OCI-LY1 (cell line): ENCODE measurements around the gene SLC1A3.

Source experiments
- H2AFZ ChIP-seq: fragments of 200-600 bp; sonication (generic), shearing (Covaris generic); 2 replicates; pipeline ENCODE4 v1.6.0; 2014; ENCODE audit warnings: antibody characterized with exemption, mild to moderate bottlenecking, low read length
- H3F3A ChIP-seq: fragments of 200-600 bp; sonication (generic), shearing (Covaris generic); 2 replicates; pipeline ENCODE4 v1.6.0; 2014; ENCODE audit warnings: mild to moderate bottlenecking, antibody characterized with exemption, low read length, moderate library complexity; ENCODE audit not compliant: insufficient read depth
- H3K27ac ChIP-seq: fragments of 200-600 bp; sonication (generic); 2 replicates; pipeline ENCODE4 v1.5.1; 2014; ENCODE audit warnings: low read length, mixed run types, mild to moderate bottlenecking, low read depth; ENCODE audit not compliant: poor library complexity, severe bottlenecking
- H3K27me3 ChIP-seq: fragments of 200-600 bp; sonication (generic); 2 replicates; pipeline ENCODE4 v1.6.0; 2014; ENCODE audit warnings: antibody characterized with exemption, mild to moderate bottlenecking, low read length, moderate library complexity; ENCODE audit not compliant: insufficient read depth
- H3K36me3 ChIP-seq: fragments of 200-600 bp; sonication (generic); 2 replicates; pipeline ENCODE4 v1.6.1; 2014; ENCODE audit warnings: mild to moderate bottlenecking, antibody characterized with exemption, low read length, moderate library complexity, mixed read lengths; ENCODE audit not compliant: insufficient read depth
- H3K4me1 ChIP-seq: fragments of 200-600 bp; sonication (generic); 2 replicates; pipeline ENCODE4 v1.5.1; 2014; ENCODE audit warnings: mild to moderate bottlenecking, low read length, moderate library complexity; ENCODE audit not compliant: insufficient read depth, severe bottlenecking
- H3K4me2 ChIP-seq: fragments of 200-600 bp; sonication (generic), shearing (Covaris generic); 2 replicates; pipeline ENCODE4 v1.6.1; 2014; ENCODE audit warnings: low read length
- H3K4me3 ChIP-seq: fragments of 200-600 bp; sonication (generic); 2 replicates; pipeline ENCODE4 v1.5.1; 2014; ENCODE audit warnings: low read length, low read depth, mild to moderate bottlenecking, mixed read lengths; ENCODE audit not compliant: poor library complexity, severe bottlenecking
- H3K79me2 ChIP-seq: fragments of 200-600 bp; shearing (Covaris generic); 2 replicates; pipeline ENCODE4 v1.6.1; 2016; ENCODE audit warnings: mixed run types, low read length, mixed read lengths; ENCODE audit not compliant: insufficient read depth
- H3K9ac ChIP-seq: fragments of 200-600 bp; sonication (generic), shearing (Covaris generic); 2 replicates; pipeline ENCODE4 v1.6.1; 2014; ENCODE audit warnings: mild to moderate bottlenecking, low read length, mixed read lengths
- H3K9me2 ChIP-seq: fragments of 200-600 bp; sonication (generic), shearing (Covaris generic); 2 replicates; pipeline ENCODE4 v1.6.1; 2014; ENCODE audit warnings: low read depth, mild to moderate bottlenecking, low read length, mixed read lengths
- H3K9me3 ChIP-seq: fragments of 200-600 bp; shearing (Covaris generic); 2 replicates; pipeline ENCODE4 v1.6.1; 2014; ENCODE audit warnings: low read length, mixed read lengths
- H4K20me1 ChIP-seq: fragments of 200-600 bp; sonication (generic), shearing (Covaris generic); 2 replicates; pipeline ENCODE4 v1.6.0; 2016; ENCODE audit warnings: mild to moderate bottlenecking, low read length; ENCODE audit not compliant: insufficient read depth
- EZH2 ChIP-seq: fragments of 200-600 bp; sonication (generic), shearing (Covaris generic); IDR thresholded peaks from 2 replicates; pipeline ENCODE4 v1.8.0; 2017; ENCODE audit warnings: borderline replicate concordance, mixed run types, mild to moderate bottlenecking, antibody characterized with exemption, low read length, moderate library complexity, mixed read lengths
- TF ChIP-seq, protein P1 (sequence below): fragments of 200-600 bp; sonication (generic), shearing (Covaris generic); IDR thresholded peaks from 2 replicates; pipeline ENCODE4 v1.5.1; 2017; ENCODE audit warnings: mild to moderate bottlenecking, antibody characterized with exemption, low read length, moderate library complexity, mixed read lengths

Gene SLC1A3

DNA sequence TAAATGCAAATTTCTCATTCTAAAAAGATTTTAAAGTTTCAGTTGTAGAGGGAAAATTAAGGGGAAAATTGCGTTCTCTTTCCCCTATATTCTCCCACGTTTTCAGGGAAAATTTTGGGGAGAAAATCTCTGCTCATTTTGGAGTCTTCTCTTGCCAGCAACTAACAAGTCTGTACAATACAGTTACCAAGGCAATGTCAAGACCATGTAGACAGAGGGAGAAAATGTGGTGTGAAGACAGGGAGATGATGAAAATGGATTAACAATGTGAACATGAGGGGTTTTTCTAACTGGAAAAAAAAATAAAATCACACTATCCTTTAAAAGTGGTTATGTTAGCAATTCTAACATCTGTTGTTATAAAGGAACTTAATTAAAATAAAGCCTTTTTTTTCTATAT lies 22.3 kb downstream of the SLC1A3 start:
- Histone ChIP-seq H3K9ac (no peak overlapping the region), H3K79me2 (no peaks in the 10 kb centered on the region), H3K4me2 (no peak overlapping the region), H2AFZ (no peak overlapping the region), H3K4me1 (no peaks in the 10 kb centered on the region), H3K9me2 (no peaks in the 10 kb centered on the region), H3K4me3 (no peak overlapping the region), H4K20me1 (no peaks in the 10 kb centered on the region), H3K27ac (no peak overlapping the region), H3F3A (no peaks in the 10 kb centered on the region), H3K36me3 (no peaks in the 10 kb centered on the region), H3K9me3 (no peaks in the 10 kb centered on the region), H3K27me3 (no peaks in the 10 kb centered on the region)
- TF ChIP-seq, protein P1, sequence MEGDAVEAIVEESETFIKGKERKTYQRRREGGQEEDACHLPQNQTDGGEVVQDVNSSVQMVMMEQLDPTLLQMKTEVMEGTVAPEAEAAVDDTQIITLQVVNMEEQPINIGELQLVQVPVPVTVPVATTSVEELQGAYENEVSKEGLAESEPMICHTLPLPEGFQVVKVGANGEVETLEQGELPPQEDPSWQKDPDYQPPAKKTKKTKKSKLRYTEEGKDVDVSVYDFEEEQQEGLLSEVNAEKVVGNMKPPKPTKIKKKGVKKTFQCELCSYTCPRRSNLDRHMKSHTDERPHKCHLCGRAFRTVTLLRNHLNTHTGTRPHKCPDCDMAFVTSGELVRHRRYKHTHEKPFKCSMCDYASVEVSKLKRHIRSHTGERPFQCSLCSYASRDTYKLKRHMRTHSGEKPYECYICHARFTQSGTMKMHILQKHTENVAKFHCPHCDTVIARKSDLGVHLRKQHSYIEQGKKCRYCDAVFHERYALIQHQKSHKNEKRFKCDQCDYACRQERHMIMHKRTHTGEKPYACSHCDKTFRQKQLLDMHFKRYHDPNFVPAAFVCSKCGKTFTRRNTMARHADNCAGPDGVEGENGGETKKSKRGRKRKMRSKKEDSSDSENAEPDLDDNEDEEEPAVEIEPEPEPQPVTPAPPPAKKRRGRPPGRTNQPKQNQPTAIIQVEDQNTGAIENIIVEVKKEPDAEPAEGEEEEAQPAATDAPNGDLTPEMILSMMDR: no peak
- no peak for TF ChIP-seq EZH2

DNA sequence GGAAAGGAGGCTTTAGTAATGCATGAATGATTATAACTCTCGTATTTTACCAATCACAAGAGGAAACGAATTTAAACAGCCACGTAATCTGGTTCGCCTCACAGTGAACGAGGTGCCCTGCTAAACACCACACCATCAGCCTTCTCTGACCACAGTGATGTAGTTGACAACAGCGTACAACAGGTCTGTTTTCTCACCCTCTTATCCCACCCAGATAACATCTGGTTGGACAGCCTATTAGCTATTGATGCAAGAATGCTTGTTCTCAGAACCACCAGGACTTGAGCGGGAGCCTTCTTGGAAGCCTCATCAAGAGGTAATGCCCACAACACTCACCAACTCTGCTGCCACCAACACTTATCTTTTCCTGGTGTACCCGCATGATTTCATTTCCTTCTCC lies 23.3 kb downstream of the SLC1A3 start:
- Histone ChIP-seq H3K9ac (no peak overlapping the region), H3K27me3 (no peaks in the 10 kb centered on the region), H3K36me3 (no peaks in the 10 kb centered on the region), H2AFZ (no peak overlapping the region), H3K79me2 (no peaks in the 10 kb centered on the region), H3K4me3 (no peak overlapping the region), H3K9me3 (no peaks in the 10 kb centered on the region), H3K27ac (no peak overlapping the region), H3K4me2 (no peak overlapping the region), H3K9me2 (no peaks in the 10 kb centered on the region), H3K4me1 (no peaks in the 10 kb centered on the region), H4K20me1 (no peaks in the 10 kb centered on the region), H3F3A (no peaks in the 10 kb centered on the region)
- TF ChIP-seq EZH2: no peak
- TF ChIP-seq, protein P1: no peak

- no peaks in the 10 kb centered on the region for H3K36me3 ChIP-seq
- TF ChIP-seq, protein P1: no peak
- TF ChIP-seq EZH2: no peak
- H3K9me3 ChIP-seq: no peaks in the 10 kb centered on the region
- H3K9me2 ChIP-seq: no peaks in the 10 kb centered on the region
- H3K79me2 ChIP-seq: no peaks in the 10 kb centered on the region
- H4K20me1 ChIP-seq: no peaks in the 10 kb centered on the region
- H3K4me2 ChIP-seq: no peak overlapping the region
- H3K27me3 ChIP-seq: no peaks in the 10 kb centered on the region
- H3K4me1 ChIP-seq: no peaks in the 10 kb centered on the region
- H2AFZ ChIP-seq: no peak overlapping the region
- no peak overlapping the region for H3K4me3 ChIP-seq
- no peak overlapping the region for H3K27ac ChIP-seq
- H3K9ac ChIP-seq: no peak overlapping the region
- H3F3A ChIP-seq: no peaks in the 10 kb centered on the region
Measured at GRCh38 chr5:36630201-36631145, 24.1 kb downstream of the SLC1A3 start.
